T-helper 1 cell (primary cell): ENCODE data around the gene C5orf34.
"Not testable (repeated sequence)": the region's sequence is repeated elsewhere in the genome, so short reads cannot be mapped to it uniquely, and the experiment has no call there.

Experiments
- DNase-seq, 5 donors: peaks; one replicate each; pipeline ENCODE4 v3.0.0-alpha.2; 2012 to 2020

C5orf34 gene

DNA sequence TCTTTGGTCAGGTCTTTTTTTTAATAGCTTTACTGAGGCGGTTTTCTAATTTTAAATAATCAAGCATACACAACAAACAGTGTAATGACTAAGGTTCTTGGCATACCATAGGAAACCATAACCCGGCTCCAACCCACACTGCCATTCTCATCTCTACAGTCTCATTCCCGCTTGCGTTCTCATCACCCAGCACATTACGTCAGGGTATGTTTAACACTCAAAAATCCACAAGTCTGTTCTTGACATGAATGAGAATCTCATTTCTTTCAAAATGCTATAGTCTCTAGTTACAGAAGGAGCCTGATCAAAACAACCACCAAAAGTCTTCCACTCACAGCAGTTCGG, 505 bp downstream of the C5orf34 start:
- DNase-seq = no peak

DNA sequence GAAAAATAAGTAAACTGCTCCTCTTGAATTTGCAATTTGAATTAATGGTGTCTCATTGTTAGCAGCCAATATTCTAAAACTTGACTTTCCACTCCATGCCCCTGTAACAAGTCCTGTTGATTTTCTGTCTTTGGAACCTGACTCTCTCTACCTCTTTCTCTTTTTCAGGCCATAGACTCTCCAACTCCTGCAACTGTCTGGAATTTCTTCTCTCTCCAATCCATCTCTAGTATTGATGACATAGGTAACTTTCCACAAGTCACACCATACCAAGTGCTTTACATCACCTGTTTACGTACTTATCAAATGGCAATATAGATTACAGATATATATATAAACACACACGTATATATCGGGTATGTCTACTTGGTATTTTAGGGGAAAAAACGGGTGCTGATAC, 923 bp downstream of the C5orf34 start:
- DNase-seq = no peak

DNA sequence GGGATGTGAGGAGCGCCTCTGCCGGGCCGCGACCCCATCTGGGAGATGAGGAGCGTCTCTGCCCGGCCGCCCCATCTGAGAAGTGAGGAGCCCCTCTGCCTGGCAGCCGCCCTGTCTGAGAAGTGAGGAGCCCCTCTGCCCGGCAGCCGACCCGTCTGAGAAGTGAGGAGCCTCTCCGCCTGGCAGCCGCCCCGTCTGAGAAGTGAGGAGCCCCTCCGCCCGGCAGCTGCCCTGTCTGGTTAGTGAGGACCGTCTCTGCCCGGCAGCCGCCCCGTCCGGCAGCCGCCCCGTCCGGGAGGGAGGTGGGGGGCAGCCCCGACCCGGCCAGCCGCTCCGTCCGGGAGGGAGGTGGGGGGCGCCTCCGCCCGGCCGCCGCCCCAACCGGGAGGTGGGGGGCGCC, 3.9 kb downstream of the C5orf34 start:
- not testable (repeated sequence) for DNase-seq

DNA sequence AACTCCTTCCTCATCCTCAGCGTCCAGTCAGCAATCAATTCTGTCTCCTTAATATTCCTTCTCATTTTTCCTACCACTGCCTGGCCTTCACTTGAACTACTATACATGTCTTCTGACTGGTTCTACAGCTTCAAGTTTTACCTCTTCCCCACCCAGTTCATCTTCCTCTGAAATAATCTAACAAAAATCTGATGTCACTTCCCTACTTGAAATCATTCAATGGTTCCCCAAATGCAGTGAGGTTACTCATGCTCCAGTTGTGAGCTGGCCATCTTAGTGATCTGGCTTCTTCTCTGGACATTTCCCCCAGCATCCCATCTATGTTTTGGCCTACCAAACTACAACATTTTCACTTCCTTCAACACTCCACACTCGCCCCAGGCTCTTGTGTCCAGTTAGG, 16.4 kb downstream of the C5orf34 start:
- DNase-seq = no peak

DNA sequence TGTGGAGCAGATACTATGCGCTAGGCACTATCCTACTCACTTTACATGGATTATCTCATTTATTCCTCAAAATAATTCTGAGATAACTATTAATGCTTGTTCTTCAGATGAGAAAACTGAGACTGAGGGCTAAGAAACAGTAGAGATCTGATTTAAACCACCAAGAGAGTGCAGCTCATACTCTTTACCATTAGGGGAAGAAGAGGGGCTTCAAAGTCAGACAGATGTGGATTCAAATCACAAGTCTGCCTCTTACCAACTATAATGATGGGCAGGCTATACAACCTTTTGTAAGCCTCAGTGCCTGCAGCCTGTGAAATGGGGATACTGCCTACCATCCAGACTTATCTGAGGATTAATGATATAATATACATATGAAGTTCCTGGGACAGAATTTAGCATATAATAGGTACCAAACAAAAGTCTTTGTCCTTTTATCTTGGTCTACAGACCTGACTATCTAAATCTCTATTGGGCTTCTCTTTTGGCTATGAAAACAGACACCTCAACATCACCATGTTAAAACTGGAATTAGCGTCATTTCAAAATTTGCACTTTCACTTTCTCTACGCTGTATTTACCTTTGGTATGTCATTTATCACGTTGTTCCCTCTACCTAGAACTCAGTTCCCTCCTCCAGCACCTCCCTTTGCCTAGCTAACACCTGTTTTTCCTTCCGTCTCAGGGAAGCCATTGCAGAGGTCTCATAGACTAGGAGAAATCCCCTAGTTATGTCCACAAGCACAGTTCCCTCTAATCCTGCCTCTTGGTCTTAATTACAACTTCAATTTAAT, 17.4 kb downstream of the C5orf34 start:
- no peak for DNase-seq

DNA sequence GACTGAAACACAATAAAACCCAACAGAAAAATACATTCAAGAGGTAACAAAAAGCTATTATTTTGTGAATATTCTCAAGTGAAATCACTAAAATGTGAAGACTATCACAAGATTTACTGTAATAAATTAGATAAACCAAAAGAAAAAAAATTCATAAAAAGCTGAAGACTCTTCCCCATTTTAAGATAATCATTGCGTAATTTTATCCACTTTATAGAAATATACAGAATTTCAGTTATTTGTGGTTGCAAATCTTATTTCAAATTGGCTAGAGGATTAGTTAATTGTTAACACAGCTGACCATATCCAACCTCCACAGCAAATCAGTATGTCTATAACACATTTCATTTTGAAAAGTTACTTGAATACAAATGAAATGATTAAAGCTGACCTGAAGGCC, 23.6 kb downstream of the C5orf34 start:
- no peak for DNase-seq

DNA sequence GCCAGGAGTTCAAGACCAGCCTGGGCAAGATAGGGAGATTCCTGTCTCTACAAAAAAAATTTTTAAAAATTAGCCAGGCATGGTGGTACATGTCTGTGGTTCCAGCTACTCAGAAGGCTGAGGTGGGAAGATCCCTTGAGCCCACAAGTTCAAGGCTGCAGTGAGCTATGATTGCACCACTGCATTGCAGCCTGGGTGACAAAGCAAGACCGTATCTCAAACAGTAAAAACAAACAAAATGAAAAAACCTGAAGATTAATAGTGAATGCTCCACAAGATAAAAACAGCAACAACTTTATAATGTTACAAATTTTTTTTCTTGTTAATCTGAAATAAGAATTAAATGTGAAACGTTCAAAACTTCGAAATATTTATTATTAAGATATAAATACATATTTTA, 28.6 kb downstream of the C5orf34 start:
- DNase-seq = no peak

DNA sequence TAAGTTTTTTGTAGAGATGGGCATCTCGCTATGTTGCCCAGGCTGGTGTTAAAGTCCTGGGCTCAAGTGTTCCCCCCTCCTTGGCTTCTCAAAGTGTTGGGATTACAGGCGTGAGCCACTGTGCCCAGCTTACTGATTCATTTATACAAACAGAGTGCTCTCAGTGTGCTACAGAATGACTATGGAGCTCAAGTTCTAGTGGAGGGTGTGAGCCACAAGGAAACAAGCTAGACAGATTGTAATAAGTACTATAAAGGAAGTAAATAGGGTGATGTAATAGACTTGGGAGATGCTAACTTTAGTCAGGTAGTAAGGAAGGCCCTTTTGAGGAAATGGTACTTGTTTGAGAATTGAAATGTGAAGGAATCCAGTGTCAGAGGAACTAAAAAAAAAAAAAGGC, 29.5 kb downstream of the C5orf34 start:
- DNase-seq = peak in 1 of 5 donors; percentile 61

DNA sequence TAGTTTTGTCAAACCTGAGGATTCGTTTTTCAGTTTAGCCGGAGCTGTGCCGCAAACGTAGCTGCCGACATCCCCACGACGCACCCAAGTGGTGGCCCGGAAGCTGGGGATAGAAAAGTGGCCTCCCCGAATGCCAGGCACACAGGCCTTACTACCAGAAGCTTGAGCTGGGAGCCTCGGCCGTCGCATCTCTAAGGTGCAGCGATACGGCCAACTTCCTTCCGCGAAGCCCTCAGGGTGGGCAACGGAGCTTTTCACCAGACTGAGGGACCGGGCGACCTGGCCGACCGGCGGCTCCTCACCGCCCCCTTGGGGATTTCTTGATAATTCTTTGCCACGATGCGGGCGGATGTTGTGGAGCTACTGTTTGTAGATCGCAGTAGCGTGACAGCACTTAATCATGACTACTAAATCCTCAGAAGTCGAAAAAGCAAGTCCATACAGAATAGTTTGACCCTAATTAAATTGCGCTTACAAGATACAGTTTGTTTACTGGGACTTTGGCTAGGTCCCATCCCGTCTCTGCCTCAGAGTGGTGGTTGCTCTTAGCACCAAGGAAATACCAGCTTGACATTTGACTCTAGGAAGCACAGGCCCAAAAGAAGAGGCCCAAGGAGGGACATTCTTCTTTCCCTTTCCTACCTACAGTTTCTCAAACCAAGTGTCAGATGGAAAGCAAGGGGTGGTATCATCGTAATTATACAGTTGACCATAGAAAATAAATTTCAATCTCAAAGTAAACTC, 30.7 kb downstream of the C5orf34 start:
- DNase-seq = peak; percentile 52 to 91 (median 71)

DNA sequence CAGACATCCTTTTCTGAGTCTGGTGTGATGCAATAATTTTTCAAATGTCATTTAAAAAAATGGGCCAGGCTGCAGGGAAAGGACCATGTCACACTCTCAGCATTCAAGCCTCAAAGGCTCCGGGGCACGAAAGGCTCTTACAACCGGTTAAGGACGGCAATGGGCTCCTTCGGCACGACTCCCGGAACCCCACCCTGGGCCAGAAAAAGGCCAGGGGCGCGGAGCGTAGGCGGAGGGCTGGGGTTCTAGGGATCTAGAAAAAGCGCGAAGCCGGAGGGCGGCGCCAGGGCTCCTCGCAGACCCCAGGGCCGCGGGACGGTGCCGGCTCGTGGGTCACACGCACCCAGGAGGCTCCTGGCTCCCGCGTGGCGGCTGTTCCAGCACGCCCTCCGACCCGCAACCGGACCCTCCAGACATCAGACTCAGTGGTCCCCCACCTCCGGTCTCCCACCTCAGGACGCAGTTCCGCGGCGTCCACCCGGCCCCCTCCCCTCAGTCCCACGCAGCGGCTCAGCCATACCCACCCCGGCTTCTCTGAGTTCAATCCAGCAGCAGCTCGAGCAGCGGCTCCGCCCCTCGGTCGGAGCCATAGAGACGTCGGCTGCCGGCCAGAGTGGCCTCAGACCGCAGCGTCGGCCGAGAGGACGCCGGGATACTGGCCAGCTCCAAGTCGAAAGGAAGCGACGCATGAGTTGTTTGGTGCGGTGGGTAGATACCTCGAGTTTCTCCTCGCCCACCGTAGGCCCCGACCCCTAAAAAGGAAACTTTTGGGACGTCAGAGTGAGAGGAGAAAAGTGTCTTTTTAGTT, 31.4 kb downstream of the C5orf34 start, which contains the start of gene TMEM267:
TMEM267 (minus strand) TSS at position 568 of the 808 bp plus-strand sequence. CDS start 29,896 bp downstream, outside the sequence.
- DNase-seq = peak; percentile 59 to 95 (median 72)

DNA sequence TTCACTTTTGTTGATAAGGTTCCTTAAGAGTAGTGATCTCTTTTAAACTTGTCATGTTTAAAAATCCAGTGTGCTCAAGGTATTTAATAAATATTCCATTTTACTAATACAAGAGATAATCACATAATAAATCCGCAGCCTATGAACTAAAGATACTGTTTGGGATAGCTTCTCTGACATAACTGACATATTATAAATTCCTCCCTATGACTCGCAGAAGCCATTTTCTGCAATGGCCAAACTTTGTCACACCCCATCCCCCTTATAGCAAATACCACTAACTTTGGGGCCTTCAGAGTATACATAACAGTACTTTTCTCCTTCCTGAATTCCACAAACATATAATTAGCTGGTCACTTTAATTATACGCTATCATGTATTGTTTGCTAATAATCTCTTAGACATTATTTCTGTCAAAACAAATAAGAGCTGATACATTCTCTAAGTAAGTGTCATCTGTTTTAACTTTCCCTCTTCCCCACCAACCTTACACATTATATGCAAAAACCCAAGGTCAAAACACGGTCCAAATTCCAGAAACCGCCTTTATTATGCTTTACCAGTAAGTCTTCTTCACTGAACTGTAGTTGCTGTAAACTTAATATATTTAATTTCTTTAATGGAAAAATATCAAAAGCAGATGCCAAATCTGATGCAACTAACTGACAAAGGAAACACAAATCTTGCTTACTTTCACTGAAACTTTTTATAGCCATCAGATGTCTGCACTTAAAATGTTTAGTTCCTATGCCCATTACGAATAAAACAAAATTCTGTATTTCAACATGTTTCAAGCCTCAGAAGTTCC, 32.3 kb downstream of the C5orf34 start:
- DNase-seq = peak in 1 of 5 donors; percentile 23

DNA sequence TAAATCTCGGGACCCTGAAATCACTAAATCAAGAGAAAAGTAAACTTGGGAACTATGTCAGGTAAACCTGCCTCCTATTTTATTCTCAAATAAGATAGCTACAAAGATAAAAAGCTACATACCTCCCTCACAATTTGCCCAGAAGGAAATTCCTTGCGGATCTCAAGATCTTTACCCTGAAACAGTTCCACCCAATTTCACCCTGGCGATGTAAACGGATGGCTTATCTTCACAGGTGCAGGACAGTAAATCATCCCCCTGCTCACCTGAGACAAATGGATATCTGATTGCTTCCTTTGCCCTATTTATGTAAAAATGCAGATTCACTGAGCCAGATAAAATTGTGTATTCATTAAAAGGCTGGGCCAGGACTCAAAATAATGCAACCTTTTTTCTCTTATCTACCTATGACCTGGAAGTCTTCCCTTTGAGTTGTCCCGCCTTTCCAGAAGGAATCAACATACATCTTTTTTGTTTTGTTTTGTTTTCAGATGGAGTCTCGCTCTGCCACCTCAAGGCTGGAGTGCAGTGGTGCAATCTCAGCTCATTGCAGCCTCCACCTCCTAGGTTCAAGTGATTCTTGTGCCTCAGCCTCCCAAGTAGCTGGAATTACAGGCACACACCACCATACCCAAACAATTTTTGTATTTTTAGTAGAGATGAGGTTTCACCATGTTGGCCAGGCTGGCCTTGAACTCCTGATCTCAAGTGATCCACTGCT, 45.1 kb downstream of the C5orf34 start:
- no peak for DNase-seq

DNA sequence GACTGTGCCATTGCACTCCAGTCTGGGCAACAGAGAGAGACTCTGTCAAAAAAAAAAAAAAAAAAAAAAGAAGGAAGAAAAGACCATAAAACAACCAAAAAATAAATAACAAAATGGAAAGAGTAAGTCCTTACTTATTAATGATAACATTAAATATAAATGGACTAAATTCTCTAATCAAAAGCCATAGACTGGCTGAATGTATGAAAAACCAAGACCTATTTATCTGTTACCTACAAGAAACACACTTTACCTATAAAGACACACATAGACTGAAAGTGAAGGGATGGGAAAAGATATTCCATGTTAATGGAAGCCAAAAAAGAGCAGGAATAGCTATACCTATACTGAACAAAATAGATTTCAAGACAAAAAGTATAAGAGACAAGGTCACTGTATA, 47.8 kb downstream of the C5orf34 start:
- no peak for DNase-seq

DNA sequence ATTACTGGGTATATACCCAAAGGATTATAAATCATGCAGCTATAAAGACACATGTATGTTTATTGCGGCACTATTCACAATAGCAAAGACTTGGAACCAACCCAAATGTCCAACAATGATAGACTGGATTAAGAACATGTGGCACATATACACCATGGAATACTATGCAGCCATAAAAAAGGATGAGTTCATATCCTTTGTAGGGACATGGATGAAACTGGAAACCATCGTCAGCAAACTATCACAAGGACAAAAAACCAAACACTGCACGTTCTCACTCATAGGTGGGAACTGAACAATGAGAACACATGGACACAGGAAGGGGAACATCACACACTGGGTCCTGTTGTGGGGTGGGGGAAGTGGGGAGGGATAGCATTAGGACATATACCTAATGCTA, 49.5 kb downstream of the C5orf34 start:
- not testable (repeated sequence) for DNase-seq

DNA sequence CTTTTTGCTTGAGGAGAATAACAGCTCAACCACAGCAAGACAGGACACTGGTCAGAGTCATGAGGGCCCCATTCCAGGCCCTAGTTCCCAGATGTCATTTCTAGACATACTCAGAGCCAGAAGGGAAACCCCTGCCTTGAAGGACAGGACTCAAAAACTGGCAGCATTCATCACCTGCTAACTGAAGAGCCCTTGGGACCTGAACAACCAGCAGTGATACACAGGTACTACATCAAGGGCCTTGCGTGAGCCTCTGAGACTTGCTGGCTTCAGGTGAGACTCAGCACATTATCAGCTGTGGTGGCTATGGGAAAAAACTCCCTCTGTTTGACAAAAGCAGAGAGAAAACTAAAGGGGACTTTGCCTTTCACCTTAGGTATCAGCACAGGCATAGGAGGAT, 53.9 kb downstream of the C5orf34 start:
- DNase-seq = no peak

DNA sequence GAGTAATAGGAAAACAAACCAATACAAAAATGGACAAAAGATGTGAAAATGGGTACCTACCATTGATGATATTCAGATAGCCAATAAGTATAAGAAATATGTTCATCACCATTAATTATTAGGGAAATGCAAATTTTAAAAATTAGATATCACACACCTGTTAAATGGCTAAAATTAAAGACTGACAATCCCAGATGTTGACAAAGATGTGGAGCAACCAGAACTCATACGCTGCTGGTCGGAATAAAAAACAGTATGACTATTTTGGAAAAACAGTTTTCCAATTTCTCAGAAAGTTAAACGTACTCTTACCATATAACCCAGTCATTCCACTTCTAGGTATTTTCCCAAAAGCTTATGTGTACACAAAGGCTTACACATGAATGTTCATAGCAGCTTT, 58.4 kb downstream of the C5orf34 start:
- DNase-seq = no peak

DNA sequence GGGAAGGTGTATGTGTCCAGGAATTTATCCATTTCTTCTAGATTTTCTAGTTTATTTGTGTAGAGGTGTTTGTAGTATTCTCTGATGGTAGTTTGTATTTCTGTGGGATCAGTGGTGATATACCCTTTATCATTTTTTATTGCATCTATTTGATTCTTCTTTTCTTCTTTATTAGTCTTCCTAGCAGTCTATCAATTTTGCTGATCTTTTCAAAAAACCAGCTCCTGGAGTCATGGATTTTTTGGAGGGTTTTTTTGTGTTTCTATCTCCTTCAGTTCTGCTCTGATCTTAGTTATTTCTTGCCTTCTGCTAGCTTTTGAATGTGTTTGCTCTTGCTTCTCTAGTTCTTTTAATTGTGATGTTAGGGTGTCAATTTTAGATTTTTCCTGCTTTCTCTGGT, 73.4 kb downstream of the C5orf34 start:
- DNase-seq = not testable (repeated sequence)

DNA sequence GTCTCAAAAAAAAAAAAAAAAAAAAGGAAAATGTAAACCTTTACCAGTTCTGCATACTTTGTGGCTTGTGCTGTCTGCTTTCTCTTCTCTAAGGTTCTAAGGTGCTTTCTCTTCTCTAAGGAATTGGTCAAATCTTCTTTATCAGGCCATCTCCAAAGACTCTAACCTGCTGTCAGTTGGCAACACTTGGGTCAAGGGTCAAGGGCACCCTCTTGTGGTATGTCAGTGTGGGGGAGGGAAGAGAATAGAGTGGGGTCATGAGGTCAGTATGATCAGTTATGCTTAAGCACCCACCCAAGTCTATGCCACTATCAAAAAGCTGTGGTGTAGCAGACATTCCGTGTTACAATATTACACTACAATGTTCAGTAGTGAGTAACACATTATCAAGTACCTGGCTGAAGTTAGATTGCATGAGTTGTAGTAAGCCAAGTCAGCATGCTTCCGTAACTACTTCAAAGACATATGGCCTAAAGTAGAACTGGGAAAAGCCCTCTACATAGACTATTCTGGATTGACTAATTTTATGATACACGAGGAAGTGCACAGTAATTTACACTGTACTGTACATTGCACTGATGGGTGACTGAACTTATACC, 77.8 kb downstream of the C5orf34 start:
- DNase-seq = no peak
